ENCODE data around the gene TLE2.
A peak's percentile ranks its signal among the peaks of the same experiment; 100 is the strongest.

TLE2 gene

DNA sequence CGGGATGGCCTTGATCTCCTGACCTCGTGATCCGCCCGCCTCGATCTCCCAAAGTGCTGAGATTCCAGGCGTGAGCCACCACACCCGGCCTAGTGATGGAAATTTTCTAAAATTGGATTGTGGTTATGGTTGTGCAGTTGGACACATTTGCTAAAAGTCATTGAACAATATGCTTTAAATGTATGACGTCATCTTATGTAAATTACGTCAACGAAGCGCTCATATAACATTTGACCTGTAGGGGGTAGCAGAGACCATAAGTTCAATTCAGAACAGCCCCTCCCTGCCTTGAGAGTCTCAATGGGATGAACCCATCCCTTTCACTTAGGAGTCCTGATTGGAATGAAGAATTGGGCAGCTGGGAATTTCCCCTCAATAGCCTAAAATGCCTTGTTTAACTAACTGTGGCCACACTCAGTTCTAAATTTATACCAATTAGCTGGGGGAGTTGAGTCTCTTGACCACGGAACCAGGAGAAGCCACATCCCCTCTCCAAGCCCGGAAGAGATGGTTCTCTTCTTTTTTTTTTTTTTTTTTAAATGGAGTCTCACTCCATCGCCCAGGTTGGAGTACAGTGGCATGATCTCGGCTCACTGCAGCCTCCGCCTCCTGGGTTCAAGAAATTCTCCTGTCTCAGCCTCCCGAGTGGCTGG lies 66.9 kb downstream of the TLE2 start:
- peak in 2 of 4 experiments; percentile 20 to 34 for DNase-seq (ENCODE audit: low read depth in 4 of 4, low spot score in 1 of 4)

DNA sequence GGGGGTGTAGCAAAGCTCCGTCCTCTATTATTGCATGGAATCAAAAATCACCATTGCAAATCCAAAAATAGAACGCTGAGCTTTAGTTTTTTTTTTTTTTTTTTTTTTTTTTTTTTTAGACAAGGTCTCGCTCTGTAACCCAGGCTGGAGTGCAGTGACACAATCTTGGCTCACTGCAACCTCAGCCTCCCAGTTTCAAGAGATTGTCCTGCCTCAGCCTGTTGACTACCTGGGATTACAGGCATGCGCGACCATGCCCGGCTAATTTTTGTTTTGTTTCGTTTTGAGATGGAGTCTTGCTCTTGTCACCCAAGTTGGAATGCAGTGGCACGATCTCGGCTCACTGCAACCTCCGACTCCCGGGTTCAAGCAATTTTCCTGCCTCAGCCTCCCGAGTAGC lies 69.0 kb downstream of the TLE2 start:
- DNase-seq (ENCODE audit: low read depth in 4 of 4, low spot score in 1 of 4) = no peak

DNA sequence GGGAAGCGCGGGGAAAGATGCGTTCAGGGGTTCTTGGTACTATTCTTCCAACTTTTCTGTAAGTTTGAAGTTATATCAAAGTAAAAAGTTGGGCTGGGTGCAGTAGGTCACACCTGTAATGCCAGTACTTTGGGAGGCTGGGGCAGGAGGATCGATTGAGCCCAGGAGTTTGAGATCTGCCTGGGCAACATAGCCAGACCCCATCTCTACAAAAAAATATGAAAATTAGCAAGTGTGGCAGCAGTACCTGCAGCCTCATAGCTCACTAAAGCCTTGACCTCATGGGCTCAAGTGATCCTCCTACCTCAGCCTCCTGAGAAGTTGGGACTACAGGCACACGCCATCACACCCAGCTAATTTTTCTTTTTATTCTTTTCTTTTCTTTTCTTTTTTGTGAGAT lies 71.9 kb downstream of the TLE2 start:
- no peak for DNase-seq (ENCODE audit: low read depth in 4 of 4, low spot score in 1 of 4)

DNA sequence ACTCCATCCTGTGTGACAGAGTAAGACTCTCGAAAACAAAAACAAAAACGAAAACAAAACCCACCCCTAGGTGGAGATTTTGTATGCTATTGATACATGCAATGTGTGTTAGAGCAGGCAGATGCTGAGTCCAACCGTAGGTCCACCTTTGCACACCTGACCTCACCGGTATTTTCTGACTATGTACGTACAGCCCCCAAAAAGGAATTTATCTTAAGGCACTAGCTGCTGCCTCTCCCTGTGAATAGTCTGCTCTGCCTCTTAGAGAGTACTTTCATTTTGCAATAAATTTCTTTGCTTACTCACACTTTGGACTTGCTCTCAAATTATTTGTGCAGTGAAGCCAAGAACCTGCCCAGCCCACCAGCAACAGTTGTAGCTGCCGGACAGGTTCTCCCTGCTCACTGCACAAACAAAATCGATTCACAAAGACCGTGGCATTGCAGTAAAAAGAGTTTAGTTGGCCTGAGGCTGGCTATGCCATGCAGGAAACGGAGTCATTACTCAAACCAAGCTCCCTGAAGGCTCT lies 76.1 kb downstream of the TLE2 start:
- no peak for DNase-seq (ENCODE audit: low read depth in 4 of 4, low spot score in 1 of 4)

DNA sequence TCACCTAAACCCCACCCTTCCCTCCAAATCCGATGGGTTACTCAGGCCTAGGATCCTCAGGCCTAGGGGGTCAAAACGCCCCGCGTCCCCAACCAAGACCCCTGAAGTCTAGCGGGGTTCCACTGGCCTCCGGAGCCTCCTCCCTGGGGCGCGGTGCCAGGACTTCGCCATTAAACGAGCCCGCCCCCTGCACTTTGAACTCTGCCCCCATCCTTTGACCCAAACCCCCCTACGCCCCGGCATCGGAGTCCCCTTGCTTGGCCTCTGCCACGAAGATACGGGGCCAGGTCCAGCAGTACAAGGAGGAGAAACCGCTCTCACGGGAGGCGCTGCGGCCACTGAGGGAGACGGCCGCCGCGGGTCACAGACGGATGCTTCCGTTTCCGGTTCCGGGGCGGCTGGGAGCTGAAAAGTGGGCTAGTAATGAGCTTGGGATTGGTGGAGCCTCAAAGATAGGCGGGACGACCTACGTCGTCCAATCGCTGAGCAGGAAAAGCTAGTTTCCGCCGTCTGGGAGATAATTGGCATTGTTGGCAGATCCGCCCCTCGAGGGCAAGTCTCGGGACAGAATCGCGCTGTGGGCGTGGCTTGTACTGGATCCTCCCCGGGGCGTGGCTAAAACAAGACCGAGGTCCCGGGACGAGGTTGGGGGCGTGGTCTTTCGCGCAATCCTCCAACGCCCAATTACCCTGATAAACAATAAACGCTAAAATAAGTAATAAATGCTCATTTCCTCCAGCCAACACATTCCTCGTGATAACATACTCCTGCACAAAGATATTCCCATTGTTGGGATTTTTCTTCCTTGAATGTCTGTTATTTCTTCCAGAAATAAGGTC lies 78.6 kb downstream of the TLE2 start:
- DNase-seq (ENCODE audit: low read depth in 4 of 4, low spot score in 1 of 4) = peak; percentile 100

DNA sequence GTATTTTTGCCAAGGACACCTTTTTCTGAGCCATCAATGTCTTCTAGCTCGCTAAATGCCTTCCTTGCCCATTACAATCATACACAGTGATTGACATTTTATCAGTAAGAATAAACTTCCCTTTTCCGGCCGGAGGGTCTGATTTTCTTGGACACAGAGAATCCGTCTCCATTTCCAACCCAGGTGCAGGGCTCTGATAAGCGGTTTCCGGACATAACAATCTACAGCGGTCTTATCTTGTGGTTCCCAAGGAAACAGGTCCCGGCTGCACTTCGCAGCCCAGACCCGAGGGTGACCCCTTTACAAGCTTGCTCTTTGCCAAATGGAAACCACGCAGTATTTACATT lies 79.2 kb downstream of the TLE2 start:
- peak in 1 of 4 experiments; percentile 8 for DNase-seq (ENCODE audit: low read depth in 4 of 4, low spot score in 1 of 4)
